Measurements from ENCODE around the gene ERC2.

The ERC2 gene

GRCh38 chr3:55626279-55626665 is 842.0 kb downstream of the ERC2 start:
- no peak overlapping the region for H3K4me3 ChIP-seq (ENCODE audit: low read depth, low read length)
- no peak for DNase-seq
- TF ChIP-seq CTCF (IDR thresholded peaks at IDR 0.05; ENCODE audit: low read depth, low read length): no peak
- no peaks in the 10 kb centered on the region for H3K36me3 ChIP-seq
- H3K27ac ChIP-seq: peak overlapping the region; percentile 25
- H3K27me3 ChIP-seq (ENCODE audit: insufficient read depth, low read depth, severe bottlenecking): no peaks in the 10 kb centered on the region
- H3K9me3 ChIP-seq (ENCODE audit: severe bottlenecking): no peaks in the 10 kb centered on the region

GRCh38 chr3:55624238-55624637 is 844.0 kb downstream of the ERC2 start:
- Histone ChIP-seq H3K9me3 (ENCODE audit: severe bottlenecking) (no peaks in the 10 kb centered on the region), H3K27ac (no peak overlapping the region), H3K36me3 (no peaks in the 10 kb centered on the region), H3K27me3 (ENCODE audit: insufficient read depth, low read depth, severe bottlenecking) (no peaks in the 10 kb centered on the region), H3K4me3 (ENCODE audit: low read depth, low read length) (no peak overlapping the region)
- no peak for DNase-seq
- no peak for TF ChIP-seq CTCF (IDR thresholded peaks at IDR 0.05; ENCODE audit: low read depth, low read length)

- no peak for DNase-seq
- Histone ChIP-seq H3K4me3 (ENCODE audit: low read depth, low read length) (no peak overlapping the region), H3K9me3 (ENCODE audit: severe bottlenecking) (no peaks in the 10 kb centered on the region), H3K36me3 (no peaks in the 10 kb centered on the region), H3K27me3 (ENCODE audit: insufficient read depth, low read depth, severe bottlenecking) (no peaks in the 10 kb centered on the region), H3K27ac (no peak overlapping the region)
- TF ChIP-seq CTCF (IDR thresholded peaks at IDR 0.05; ENCODE audit: low read depth, low read length): no peak
Observed at GRCh38 chr3:55623786-55624185, 844.5 kb downstream of the ERC2 start.

- Histone ChIP-seq H3K27me3 (ENCODE audit: insufficient read depth, low read depth, severe bottlenecking) (no peaks in the 10 kb centered on the region), H3K27ac (no peak overlapping the region), H3K4me3 (ENCODE audit: low read depth, low read length) (no peak overlapping the region), H3K36me3 (no peaks in the 10 kb centered on the region), H3K9me3 (ENCODE audit: severe bottlenecking) (no peaks in the 10 kb centered on the region)
- DNase-seq: no peak
- no peak for TF ChIP-seq CTCF (IDR thresholded peaks at IDR 0.05; ENCODE audit: low read depth, low read length)
Observed at GRCh38 chr3:55622733-55623132, 845.5 kb downstream of the ERC2 start.

- H3K27me3 ChIP-seq (ENCODE audit: insufficient read depth, low read depth, severe bottlenecking): no peaks in the 10 kb centered on the region
Observed at GRCh38 chr3:55622116-55622515, 846.2 kb downstream of the ERC2 start.

More at GRCh38 chr3:55622116-55622515, 846.2 kb downstream of the ERC2 start:
- H3K27ac ChIP-seq: no peak overlapping the region
- no peaks in the 10 kb centered on the region for H3K36me3 ChIP-seq
- TF ChIP-seq CTCF (IDR thresholded peaks at IDR 0.05; ENCODE audit: low read depth, low read length): no peak
- H3K4me3 ChIP-seq (ENCODE audit: low read depth, low read length): no peak overlapping the region
- DNase-seq: no peak
- H3K9me3 ChIP-seq (ENCODE audit: severe bottlenecking): no peaks in the 10 kb centered on the region

Data from WERI-Rb-1 (cell line).